Naive thymus-derived CD8-positive, alpha-beta T cell (primary cell): ENCODE measurements around the gene SCFD2. TPM values are rescaled to one million over a fixed set of nuclear protein-coding genes. Genes with fewer than 3 reads are reported as not detected.

Experiments used
- ATAC-seq, 2 donors: fragments of 150-1000 bp; cut with Tn5 transposase in 1 of 2; sonication (Bioruptor Pico), chemical (Tn5 transposase) in 1 of 2; 1 replicate in 1 of 2; 2 replicates in 1 of 2; pipeline ENCODE4 v1.10.0; 2021; ENCODE audit warnings: mild to moderate bottlenecking in 2 of 2, moderate library complexity in 2 of 2
- POLR2A ChIA-PET: fragments of 350-600 bp; sonication (Branson Sonifier 250); formaldehyde crosslinking; loops from one replicate; lab custom pipeline; 2021; ENCODE audit warnings: antibody characterized with exemption; lab: Charles Lee
- DNase-seq, 10 donors: peaks; one replicate each; pipeline versions ENCODE4 v3.0.0 to v3.0.0-alpha.2; 2020 to 2022
- H3K27ac Mint-ChIP-seq, 10 donors: one replicate each; pipeline ENCODE4 v1.8.0; 2020 to 2022; ENCODE audit warnings: mild to moderate bottlenecking in 10 of 10, mixed read lengths in 10 of 10, moderate library complexity in 4 of 10, inconsistent platforms in 1 of 10
- H3K27me3 Mint-ChIP-seq, 5 donors: one replicate each; pipeline ENCODE4 v1.8.0; 2021 to 2022; ENCODE audit warnings: mixed read lengths in 5 of 5
- H3K36me3 Mint-ChIP-seq, 3 donors: one replicate each; pipeline ENCODE4 v1.8.0; 2020 to 2022; ENCODE audit warnings: mixed read lengths in 3 of 3, mild to moderate bottlenecking in 2 of 3, inconsistent platforms in 1 of 3
- H3K4me1 Mint-ChIP-seq, 4 donors: one replicate each; pipeline ENCODE4 v1.8.0; 2021 to 2022; ENCODE audit warnings: mixed read lengths in 4 of 4
- H3K4me3 Mint-ChIP-seq, 10 donors: one replicate each; pipeline ENCODE4 v1.8.0; 2020 to 2022; ENCODE audit warnings: mild to moderate bottlenecking in 10 of 10, mixed read lengths in 10 of 10, moderate library complexity in 6 of 10, inconsistent platforms in 1 of 10
- H3K9me3 Mint-ChIP-seq, 9 donors: one replicate each; pipeline ENCODE4 v1.8.0; 2020 to 2022; ENCODE audit warnings: mixed read lengths in 9 of 9, mild to moderate bottlenecking in 3 of 9, inconsistent platforms in 1 of 9, moderate library complexity in 1 of 9
- polyA plus RNA-seq, 3 donors: library from polyadenylated mRNA; unstranded; fragments of 300-500 nt; fragmentation: Illumina TruSeq; gene quantifications; one replicate each; pipeline ENCODE4 v1.2.3, GENCODE V29; 2021
- total RNA-seq, 8 experiments: library from RNA in 2 of 8; stranded (reverse) in 2 of 8; gene quantifications; one replicate each; pipeline ENCODE4 v1.2.3 and lab custom pipeline; 2021 to 2026

The SCFD2 gene
- total and polyA plus RNA-seq, 5 experiments from 2014 or later, result 14.3 to 21.7 (median 17.2) TPM

GRCh38 chr4:53094040-53094439, 271.8 kb downstream of the SCFD2 start:
- Mint-ChIP-seq H3K36me3 (peaks cover 4 to 36% (median 36%) of the 10 kb centered on the region in 3 donors), H3K27ac (no peak overlapping the region), H3K4me1 (peaks cover 0 to 2% (median 0%) of the 10 kb centered on the region in 4 donors), H3K9me3 (peaks cover 12 to 53% (median 20%) of the 10 kb centered on the region in 9 donors), H3K27me3 (no peaks in the 10 kb centered on the region), H3K4me3 (no peak overlapping the region)
- no peak for DNase-seq
- ATAC-seq, result no peak
- POLR2A ChIA-PET, result no interaction called here

DNA sequence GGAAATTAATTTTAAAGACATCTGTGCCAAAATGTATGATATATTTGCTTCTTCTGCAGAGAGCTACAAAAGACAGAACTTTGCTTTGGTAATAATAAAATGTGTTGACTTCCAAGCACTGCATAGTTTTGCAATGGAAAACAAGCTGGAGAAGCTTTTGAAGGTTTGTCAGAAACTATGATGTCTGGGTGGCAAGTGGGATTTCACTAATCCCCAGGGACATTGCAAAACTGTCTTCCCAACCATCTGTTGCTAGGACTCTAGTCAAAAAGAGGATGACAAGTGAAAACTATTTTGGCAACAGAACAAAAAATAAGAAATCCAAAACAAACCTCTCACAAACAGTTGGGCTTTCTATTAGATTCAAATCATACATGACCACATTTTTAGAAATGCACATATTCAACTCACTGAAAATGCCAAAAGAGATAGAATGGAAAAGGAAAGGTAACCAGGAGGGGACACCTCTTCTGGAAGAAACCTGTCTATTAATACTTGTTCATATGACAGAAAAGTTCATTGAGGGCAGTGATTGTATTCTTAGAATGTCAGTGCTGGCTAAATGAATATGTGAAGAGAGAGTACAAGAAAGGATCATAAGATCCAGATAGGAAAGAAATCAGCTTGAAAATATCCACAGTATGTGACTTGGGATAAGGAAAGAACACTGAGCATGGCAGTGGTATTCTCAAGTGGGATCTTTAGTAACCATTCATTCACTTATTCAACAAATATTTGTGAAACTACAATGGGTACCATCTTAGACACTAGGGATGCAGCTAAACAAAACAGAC, 275.7 kb downstream of the SCFD2 start:
- Mint-ChIP-seq H3K27ac (no peak overlapping the region), H3K27me3 (no peaks in the 10 kb centered on the region), H3K9me3 (peaks cover 12 to 60% (median 30%) of the 10 kb centered on the region in 9 donors), H3K4me3 (no peak overlapping the region), H3K4me1 (no peaks in the 10 kb centered on the region), H3K36me3 (peaks cover 17 to 52% (median 47%) of the 10 kb centered on the region in 3 donors)
- ATAC-seq (no peak), DNase-seq (no peak)
- POLR2A ChIA-PET, result no interaction called here

- no peaks in the 10 kb centered on the region for H3K4me1 Mint-ChIP-seq
- peaks cover 23 to 58% (median 54%) of the 10 kb centered on the region in 3 donors for H3K36me3 Mint-ChIP-seq
- no peak overlapping the region for H3K27ac Mint-ChIP-seq
- POLR2A ChIA-PET, result no interaction called here
- no peak overlapping the region for H3K4me3 Mint-ChIP-seq
- DNase-seq (no peak), ATAC-seq (no peak)
- no peaks in the 10 kb centered on the region for H3K27me3 Mint-ChIP-seq
- peaks cover 16 to 65% (median 37%) of the 10 kb centered on the region in 9 donors for H3K9me3 Mint-ChIP-seq
These were observed 277.7 kb downstream of the SCFD2 start for GRCh38 chr4:53088152-53088551.

- POLR2A ChIA-PET, result no interaction called here
- Mint-ChIP-seq H3K9me3 (no peaks in the 10 kb centered on the region), H3K4me3 (no peak overlapping the region), H3K27me3 (no peaks in the 10 kb centered on the region), H3K27ac (no peak overlapping the region), H3K4me1 (peaks cover 0 to 6% (median 0%) of the 10 kb centered on the region in 4 donors), H3K36me3 (peaks cover 0 to 30% (median 8%) of the 10 kb centered on the region in 3 donors)
- DNase-seq (no peak), ATAC-seq (no peak)
These were observed 289.4 kb downstream of the SCFD2 start for GRCh38 chr4:53076374-53076958.

DNA sequence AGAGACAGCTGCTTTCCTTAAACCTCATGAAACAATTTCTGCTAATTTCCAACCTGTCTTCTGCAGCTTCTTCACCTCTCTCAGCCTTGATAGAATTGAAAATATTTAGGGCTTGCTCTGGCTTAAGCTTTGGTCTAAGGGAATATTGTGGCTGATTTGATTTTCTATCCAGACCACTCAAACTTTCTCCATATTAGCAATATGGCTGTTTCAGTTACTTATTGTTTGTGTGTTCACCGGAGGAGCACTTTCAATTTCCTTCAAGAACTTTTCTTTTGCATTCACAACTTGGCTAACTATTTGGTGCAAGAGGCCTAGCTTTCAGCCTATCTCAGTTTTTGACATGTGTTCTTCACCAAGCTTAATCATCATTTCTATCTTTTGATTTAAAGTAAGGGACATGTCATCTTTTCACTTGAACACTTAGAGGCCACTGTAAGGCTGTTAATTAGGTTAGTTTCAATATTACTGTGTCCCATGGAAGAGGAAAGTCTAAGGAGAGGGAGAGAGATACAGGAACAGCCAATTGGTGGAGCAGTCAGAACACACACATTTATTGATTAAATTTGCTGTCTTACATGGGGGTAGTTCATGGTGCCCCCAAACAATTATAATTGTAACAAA, 290.6 kb downstream of the SCFD2 start:
- no peak for DNase-seq
- Mint-ChIP-seq H3K4me3 (no peak overlapping the region), H3K36me3 (peaks cover 5 to 32% (median 9%) of the 10 kb centered on the region in 3 donors), H3K4me1 (peaks cover 0 to 6% (median 0%) of the 10 kb centered on the region in 4 donors), H3K27me3 (no peaks in the 10 kb centered on the region), H3K27ac (no peak overlapping the region), H3K9me3 (peaks cover 0 to 5% (median 0%) of the 10 kb centered on the region in 9 donors)
- no peak for ATAC-seq
- POLR2A ChIA-PET, result no interaction called here

GRCh38 chr4:53068755-53069330, 297.0 kb downstream of the SCFD2 start:
- Mint-ChIP-seq H3K27ac (no peak overlapping the region), H3K4me3 (no peak overlapping the region), H3K4me1 (peaks cover 0 to 7% (median 0%) of the 10 kb centered on the region in 4 donors), H3K9me3 (peaks cover 0 to 21% (median 7%) of the 10 kb centered on the region in 9 donors), H3K36me3 (peaks cover 10 to 31% (median 22%) of the 10 kb centered on the region in 3 donors), H3K27me3 (no peaks in the 10 kb centered on the region)
- DNase-seq, result no peak
- no peak for ATAC-seq
- POLR2A ChIA-PET, result no interaction called here

DNA sequence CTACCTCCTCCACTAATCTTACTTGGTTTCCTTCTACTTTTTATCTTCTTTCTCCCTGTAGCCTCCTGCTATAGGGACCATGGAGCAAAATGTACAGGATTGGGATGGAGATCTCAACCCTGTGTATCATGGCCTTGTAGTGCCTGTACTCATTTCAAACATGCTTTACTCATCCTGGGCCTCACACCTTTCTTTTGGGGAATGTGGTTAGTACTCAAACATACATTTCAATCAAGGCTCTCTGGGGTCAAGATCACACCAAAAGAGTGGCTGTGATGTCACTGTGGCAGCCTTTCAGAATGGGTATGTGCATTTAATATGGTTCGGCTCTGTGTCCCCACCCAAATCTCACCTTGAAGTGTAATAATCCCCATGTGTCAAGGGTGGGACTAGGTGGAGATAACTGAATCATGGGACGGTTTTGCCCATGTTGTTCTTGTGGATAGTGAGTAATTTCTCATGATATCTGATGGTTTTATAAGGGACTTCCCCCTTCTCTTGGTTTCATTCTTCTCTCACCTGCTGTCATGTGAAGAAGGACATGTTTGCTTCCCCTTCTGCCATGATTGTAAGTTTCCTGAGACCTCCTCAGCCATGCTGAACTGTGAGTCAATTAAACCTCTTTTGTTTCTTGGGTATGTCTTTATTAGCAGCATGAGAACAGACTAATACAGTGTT, 298.6 kb downstream of the SCFD2 start:
- peaks cover 0 to 21% (median 7%) of the 10 kb centered on the region in 9 donors for H3K9me3 Mint-ChIP-seq
- DNase-seq (no peak), ATAC-seq (no peak)
- peaks cover 10 to 29% (median 22%) of the 10 kb centered on the region in 3 donors for H3K36me3 Mint-ChIP-seq
- POLR2A ChIA-PET, result no interaction called here
- no peak overlapping the region for H3K27ac Mint-ChIP-seq
- peaks cover 0 to 7% (median 0%) of the 10 kb centered on the region in 4 donors for H3K4me1 Mint-ChIP-seq
- no peaks in the 10 kb centered on the region for H3K27me3 Mint-ChIP-seq
- no peak overlapping the region for H3K4me3 Mint-ChIP-seq

DNA sequence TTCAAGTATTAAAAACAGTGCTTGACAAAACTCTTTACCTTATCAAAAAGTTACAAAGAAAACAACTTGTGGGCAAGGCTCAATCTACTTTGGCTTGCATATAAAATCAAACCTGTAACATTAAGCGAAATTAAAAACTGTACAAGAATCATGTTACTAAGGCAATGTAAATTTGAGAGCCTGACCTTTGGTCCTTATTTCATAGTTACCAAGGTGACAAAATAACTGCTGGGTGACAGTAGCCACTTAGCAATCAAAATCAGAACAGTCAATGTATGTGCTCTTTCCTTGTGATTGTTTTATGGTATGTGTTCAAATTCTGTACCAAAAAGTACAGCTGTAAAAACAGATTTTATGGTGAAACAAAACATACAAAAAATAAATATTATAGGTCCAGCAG, 299.7 kb downstream of the SCFD2 start:
- Mint-ChIP-seq H3K27me3 (no peaks in the 10 kb centered on the region), H3K36me3 (peaks cover 10 to 26% (median 22%) of the 10 kb centered on the region in 3 donors), H3K4me1 (peaks cover 0 to 5% (median 0%) of the 10 kb centered on the region in 4 donors), H3K9me3 (peaks cover 0 to 21% (median 7%) of the 10 kb centered on the region in 9 donors), H3K4me3 (no peak overlapping the region), H3K27ac (no peak overlapping the region)
- no peak for ATAC-seq
- DNase-seq, result no peak
- POLR2A ChIA-PET, result no interaction called here

DNA sequence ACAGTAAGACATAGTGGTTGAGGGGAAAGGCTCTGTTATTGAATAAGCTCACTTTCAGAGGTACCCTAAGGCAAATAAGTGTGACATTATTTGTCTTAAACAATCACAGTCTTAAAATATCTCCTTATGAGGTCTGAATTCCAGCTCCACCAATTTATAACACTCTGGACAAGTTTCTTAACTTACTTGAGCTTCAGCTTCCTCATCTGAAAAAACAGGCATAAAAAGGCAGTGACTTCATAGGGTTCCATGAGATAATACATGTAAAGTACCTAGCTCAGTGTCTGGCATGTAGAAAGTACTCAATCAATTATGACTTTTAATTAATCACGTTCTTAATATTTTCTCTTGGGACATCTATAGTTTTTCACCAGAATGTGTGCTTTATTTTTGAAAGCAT, 301.3 kb downstream of the SCFD2 start:
- Mint-ChIP-seq H3K4me1 (peaks cover 0 to 5% (median 0%) of the 10 kb centered on the region in 4 donors), H3K27me3 (no peaks in the 10 kb centered on the region), H3K4me3 (no peak overlapping the region), H3K27ac (no peak overlapping the region), H3K36me3 (peaks cover 6 to 21% (median 17%) of the 10 kb centered on the region in 3 donors), H3K9me3 (peaks cover 0 to 21% (median 6%) of the 10 kb centered on the region in 9 donors)
- ATAC-seq, result no peak
- POLR2A ChIA-PET, result no interaction called here
- no peak for DNase-seq

DNA sequence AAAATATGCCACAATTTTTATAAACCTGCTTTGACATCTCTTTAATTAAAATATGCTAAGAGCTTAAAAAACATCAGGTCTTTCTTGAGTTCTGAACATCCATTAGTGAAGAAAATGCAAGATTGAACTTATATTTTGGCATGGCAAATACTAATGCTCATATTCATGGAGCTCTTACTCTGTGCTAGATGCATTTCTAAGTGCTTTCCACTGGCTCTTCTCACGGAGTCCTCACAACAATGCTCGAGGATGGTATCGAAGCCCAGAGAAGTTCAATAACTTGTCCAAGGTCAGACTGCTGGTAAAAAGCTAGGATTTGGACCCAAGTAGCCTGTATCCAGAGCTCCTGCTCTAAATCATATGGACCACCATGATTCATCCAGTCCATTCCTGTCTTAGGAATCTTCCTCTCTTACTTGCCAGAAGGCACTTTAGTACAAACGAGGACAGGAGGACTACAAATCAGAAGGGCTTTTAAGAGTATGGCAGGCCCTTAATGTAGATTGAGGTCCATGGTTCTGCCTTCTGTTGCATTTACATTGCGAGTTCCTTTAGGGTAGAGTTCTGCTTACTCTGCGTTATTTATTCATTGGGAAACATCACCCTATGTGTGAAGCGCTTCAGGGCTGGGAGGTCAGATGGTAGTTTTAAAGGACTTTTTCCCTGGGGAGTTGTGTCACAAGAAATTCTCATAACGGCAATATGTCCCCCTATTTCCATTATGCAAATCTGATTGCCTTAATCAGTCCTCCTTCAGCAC, 304.6 kb downstream of the SCFD2 start:
- Mint-ChIP-seq H3K4me1 (peaks cover 0 to 3% (median 0%) of the 10 kb centered on the region in 4 donors), H3K4me3 (no peak overlapping the region), H3K9me3 (peaks cover 0 to 8% (median 0%) of the 10 kb centered on the region in 9 donors), H3K27me3 (no peaks in the 10 kb centered on the region), H3K27ac (no peak overlapping the region), H3K36me3 (peaks cover 0 to 13% (median 8%) of the 10 kb centered on the region in 3 donors)
- DNase-seq (no peak), ATAC-seq (no peak)
- POLR2A ChIA-PET, result no interaction called here

- no peak for ATAC-seq
These were observed 305.6 kb downstream of the SCFD2 start for GRCh38 chr4:53060278-53060677.

More at GRCh38 chr4:53060278-53060677, 305.6 kb downstream of the SCFD2 start:
- Mint-ChIP-seq H3K27me3 (no peaks in the 10 kb centered on the region), H3K9me3 (peaks cover 0 to 8% (median 0%) of the 10 kb centered on the region in 9 donors), H3K27ac (no peak overlapping the region), H3K4me3 (no peak overlapping the region), H3K36me3 (peaks cover 0 to 18% (median 8%) of the 10 kb centered on the region in 3 donors), H3K4me1 (peaks cover 0 to 6% (median 3%) of the 10 kb centered on the region in 4 donors)
- no peak for DNase-seq
- POLR2A ChIA-PET, result no interaction called here
